Activated CD8-positive, alpha-beta memory T cell treated with anti-CD3 and anti-CD28 coated beads, Interleukin-2, amount 50 U/mL, for 24 hours (primary cell): ENCODE data around the gene VPS41.

ENCODE experiments used
- DNase-seq: peaks from one replicate; pipeline ENCODE4 v3.0.0-alpha.2; 2020; ENCODE audit errors: extremely low read depth

VPS41 gene

GRCh38 chr7:38727184-38727940 lies 181.6 kb downstream of the VPS41 start:
- DNase-seq = no peak

- DNase-seq = no peak
Measured at GRCh38 chr7:38723327-38723726, 185.7 kb downstream of the VPS41 start.

- DNase-seq = no peak
Measured at GRCh38 chr7:38716397-38716796, 192.6 kb downstream of the VPS41 start.

- DNase-seq = no peak
Measured at GRCh38 chr7:38709123-38709522, 199.9 kb downstream of the VPS41 start.

- no peak for DNase-seq
Measured at GRCh38 chr7:38704751-38705150, 204.2 kb downstream of the VPS41 start.

GRCh38 chr7:38704041-38704547 lies 204.9 kb downstream of the VPS41 start:
- no peak for DNase-seq

- no peak for DNase-seq
Measured at GRCh38 chr7:38703093-38703492, 205.9 kb downstream of the VPS41 start.

GRCh38 chr7:38702002-38702535 lies 206.9 kb downstream of the VPS41 start:
- no peak for DNase-seq

GRCh38 chr7:38700116-38700515 lies 208.9 kb downstream of the VPS41 start:
- DNase-seq = no peak

- no peak for DNase-seq
Measured at GRCh38 chr7:38699471-38699870, 209.5 kb downstream of the VPS41 start.

- DNase-seq = no peak
Measured at GRCh38 chr7:38694326-38694725, 214.7 kb downstream of the VPS41 start.

- DNase-seq = no peak
Measured at GRCh38 chr7:38686888-38687287, 222.1 kb downstream of the VPS41 start.

GRCh38 chr7:38685851-38686250 lies 223.1 kb downstream of the VPS41 start:
- DNase-seq = no peak

- no peak for DNase-seq
Measured at GRCh38 chr7:38682606-38683005, 226.4 kb downstream of the VPS41 start.

GRCh38 chr7:38681882-38682281 lies 227.1 kb downstream of the VPS41 start:
- DNase-seq = no peak

GRCh38 chr7:38679419-38679818 lies 229.6 kb downstream of the VPS41 start:
- no peak for DNase-seq

- no peak for DNase-seq
Measured at GRCh38 chr7:38678698-38679054, 230.3 kb downstream of the VPS41 start.

- no peak for DNase-seq
Measured at GRCh38 chr7:38677981-38678697, 230.9 kb downstream of the VPS41 start.

- DNase-seq = no peak
Measured at GRCh38 chr7:38675494-38676106, 233.4 kb downstream of the VPS41 start.

GRCh38 chr7:38674513-38674912 lies 234.5 kb downstream of the VPS41 start:
- DNase-seq = no peak

GRCh38 chr7:38673795-38674194 lies 235.2 kb downstream of the VPS41 start:
- no peak for DNase-seq
